GM11168 (cell line): Measurements from ENCODE around the gene GUCY1B1.

Experiments
- in situ Hi-C: fragments of 300-500 bp; cut with MboI; formaldehyde crosslinking; loops from one replicate; pipeline ENCODE4 v1.12.0; 2022; ENCODE audit warnings: low sequenced_read_pairs; ENCODE audit not compliant: unreplicated experiment

The GUCY1B1 gene

GRCh38 chr4:155853189-155853588 is 94.4 kb downstream of the GUCY1B1 start:
- in situ Hi-C loops, result no loop called here

GRCh38 chr4:155854582-155855226 is 95.9 kb downstream of the GUCY1B1 start:
- in situ Hi-C loops, result no loop called here

DNA sequence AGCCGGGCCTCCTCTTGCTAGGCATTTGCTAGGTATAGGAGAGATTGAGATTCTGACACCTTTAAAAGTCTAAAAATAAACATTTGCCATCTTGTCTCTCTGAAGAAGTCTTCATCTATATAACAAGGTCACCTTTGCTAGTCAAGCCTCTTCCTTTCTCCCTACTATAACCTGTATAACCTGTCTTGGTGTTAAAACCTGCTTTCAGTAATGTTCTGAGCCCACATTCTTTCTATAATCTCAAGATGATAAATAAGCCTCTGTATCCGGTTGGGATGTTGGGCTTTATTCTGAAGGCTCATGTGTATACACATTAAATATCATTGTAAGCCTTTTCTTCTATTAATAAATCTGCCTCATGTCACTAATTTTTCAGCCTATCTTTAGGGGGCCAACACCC is 97.1 kb downstream of the GUCY1B1 start:
- in situ Hi-C loops, result no loop called here
